K562 (cell line): ENCODE data around the gene C6orf89. TPM values are rescaled to one million over a fixed set of nuclear protein-coding genes. Genes with fewer than 3 reads are reported as not detected.
A peak's percentile ranks its signal among the peaks of the same experiment; 100 is the strongest.

Experiments
- BRF1 ChIP-seq: IDR thresholded peaks from 3 replicates; pipeline ENCODE4 v1.6.1; 2011; ENCODE audit warnings: borderline replicate concordance, mild to moderate bottlenecking; ENCODE audit not compliant: insufficient read length; ENCODE audit errors: extremely low read depth
- CBX2 ChIP-seq: fragments of 200-600 bp; sonication (generic); IDR thresholded peaks from one replicate; pipeline ENCODE4 v1.6.1; 2012; ENCODE audit warnings: mild to moderate bottlenecking, low read length, inconsistent platforms; ENCODE audit not compliant: insufficient read depth, poor library complexity, severe bottlenecking
- FOXJ2 ChIP-seq: fragments of 200-800 bp; sonication (Bioruptor generic); IDR thresholded peaks from 2 replicates; pipeline ENCODE4 v1.6.1; 2016; ENCODE audit warnings: missing genetic modification characterization, missing compliant biosample characterization
- GATA2 ChIP-seq: sonication (generic); formaldehyde crosslinking; IDR thresholded peaks from 2 replicates; pipeline ENCODE4 v1.4.0; 2020; ENCODE audit warnings: mild to moderate bottlenecking, missing genetic modification reagents
- HDAC3 ChIP-seq: fragments of 450-650 bp; IDR thresholded peaks from 2 replicates; pipeline ENCODE4 v1.6.1; 2018; ENCODE audit warnings: borderline replicate concordance, mild to moderate bottlenecking, moderate library complexity; ENCODE audit not compliant: partially characterized antibody
- NCOA2 ChIP-seq, 2 experiments: fragments of 450-650 bp; IDR thresholded peaks; 2 replicates each; pipeline ENCODE4 v1.6.1; 2018; ENCODE audit warnings: mild to moderate bottlenecking in 2 of 2, moderate library complexity in 1 of 2; ENCODE audit not compliant: partially characterized antibody in 2 of 2
- NFATC3 ChIP-seq: fragments of 450-650 bp; IDR thresholded peaks from 2 replicates; pipeline ENCODE4 v1.6.1; 2017; ENCODE audit warnings: mild to moderate bottlenecking
- STAT5B ChIP-seq: fragments of 250-450 bp; sonication (Bioruptor Pico); IDR thresholded peaks from 2 replicates; pipeline ENCODE4 v1.8.0; 2021; ENCODE audit warnings: mild to moderate bottlenecking, inconsistent platforms
- TAL1 ChIP-seq: fragments of 450-650 bp; IDR thresholded peaks from 2 replicates; pipeline ENCODE4 v1.6.1; 2016; ENCODE audit warnings: mild to moderate bottlenecking
- TCF7L2 ChIP-seq: fragments of 150-350 bp; IDR thresholded peaks from 2 replicates; pipeline ENCODE4 v1.6.1; 2016; ENCODE audit warnings: low read depth, mild to moderate bottlenecking, low read length, moderate library complexity
- ZFPM2 ChIP-seq: fragments of 250-450 bp; sonication (Bioruptor Pico); IDR thresholded peaks from 2 replicates; pipeline ENCODE4 v1.5.1; 2022; ENCODE audit warnings: mild to moderate bottlenecking
- polyA plus RNA-seq, 8 experiments: library from polyadenylated mRNA; depleted of rRNA in 4 of 8; stranded (reverse) in 5 of 8; unstranded in 3 of 8; fragments of >200 nt; fragmentation: Nextera tagmentation in 2 of 8; fragmentation: Illumina TruSeq in 1 of 8; extraction: Ambion mirVana in 2 of 8; extraction: Trizol in 1 of 8; gene quantifications; 2 replicates each; pipeline versions ENCODE4 v1.2.1 to v1.2.3, GENCODE V29; 2011 to 2014; ENCODE audit warnings: inconsistent platforms in 1 of 8, missing spikeins in 1 of 8
- total RNA-seq, 7 experiments: library from RNA; depleted of rRNA in 6 of 7; stranded (reverse); fragments of >200 nt in 6 of 7; fragmentation: Illumina TruSeq in 2 of 7; extraction: Trizol in 2 of 7; gene quantifications; 2 replicates each; pipeline versions ENCODE4 v1.2.1 to v1.2.3, GENCODE V29; 2011 to 2021; ENCODE audit warnings: low replicate concordance in 1 of 7
- TF ChIP-seq, protein P1 (sequence below): fragments of 250-450 bp; sonication (Bioruptor Pico); IDR thresholded peaks from 2 replicates; pipeline ENCODE4 v1.8.0; 2021; ENCODE audit warnings: mild to moderate bottlenecking, moderate library complexity
- TF ChIP-seq, protein P2 (sequence below): sonication (generic); formaldehyde crosslinking; IDR thresholded peaks from 2 replicates; pipeline ENCODE4 v1.8.0; 2022; ENCODE audit warnings: missing genetic modification reagents, mild to moderate bottlenecking, borderline replicate concordance
- TF ChIP-seq, protein P3 (sequence below), 2 experiments: fragments of 450-650 bp; IDR thresholded peaks; 2 replicates each; pipeline ENCODE4 v1.6.1; 2016; ENCODE audit warnings: mild to moderate bottlenecking in 2 of 2, borderline replicate concordance in 1 of 2, low read depth in 1 of 2, moderate library complexity in 1 of 2

Gene C6orf89
- total and polyA plus RNA-seq, 9 of the 15 experiments (the other 6 are each of a cell fraction or from before 2014, with no cell fraction given): 35.2 to 111 (median 58.5) TPM

DNA sequence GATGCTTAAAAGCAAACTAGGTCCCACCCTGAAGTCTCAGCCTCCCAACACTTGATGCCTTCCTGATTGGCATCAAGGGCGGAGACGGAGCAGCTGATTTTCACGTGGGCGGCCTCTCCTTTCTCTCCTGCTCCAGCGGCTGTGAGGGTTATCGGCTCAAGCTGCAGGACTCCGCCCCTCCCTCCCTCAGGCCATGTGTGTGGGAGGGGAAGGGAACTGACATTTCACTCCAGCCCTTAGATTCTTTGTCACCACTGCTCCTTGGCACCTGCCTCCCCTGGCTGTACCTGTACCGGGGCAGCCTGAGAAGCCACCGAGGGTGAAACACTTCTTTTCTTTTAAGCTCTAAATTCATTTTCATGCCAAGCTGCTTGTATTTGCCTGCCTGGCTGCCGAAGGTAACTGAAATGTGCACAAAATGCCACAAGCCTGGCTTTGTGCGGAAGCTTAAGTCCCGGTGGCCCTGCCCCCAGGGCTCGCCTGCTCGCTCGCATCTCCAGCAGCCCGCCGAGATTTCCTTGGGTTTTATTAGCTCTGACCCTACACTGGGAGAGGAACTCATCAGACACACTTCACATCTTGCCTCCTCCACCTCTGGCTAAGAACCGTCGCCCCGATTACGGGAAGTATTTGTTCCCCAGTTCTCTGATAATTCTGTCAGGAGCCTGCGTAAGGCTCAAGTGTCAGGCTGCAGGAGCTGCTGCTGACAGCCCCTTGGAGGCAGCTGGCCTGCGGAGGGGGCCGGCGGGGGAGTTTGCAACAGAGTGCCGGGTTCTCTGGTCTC is 36.9 kb upstream of the C6orf89 start (continued):
- TF ChIP-seq, protein P1, sequence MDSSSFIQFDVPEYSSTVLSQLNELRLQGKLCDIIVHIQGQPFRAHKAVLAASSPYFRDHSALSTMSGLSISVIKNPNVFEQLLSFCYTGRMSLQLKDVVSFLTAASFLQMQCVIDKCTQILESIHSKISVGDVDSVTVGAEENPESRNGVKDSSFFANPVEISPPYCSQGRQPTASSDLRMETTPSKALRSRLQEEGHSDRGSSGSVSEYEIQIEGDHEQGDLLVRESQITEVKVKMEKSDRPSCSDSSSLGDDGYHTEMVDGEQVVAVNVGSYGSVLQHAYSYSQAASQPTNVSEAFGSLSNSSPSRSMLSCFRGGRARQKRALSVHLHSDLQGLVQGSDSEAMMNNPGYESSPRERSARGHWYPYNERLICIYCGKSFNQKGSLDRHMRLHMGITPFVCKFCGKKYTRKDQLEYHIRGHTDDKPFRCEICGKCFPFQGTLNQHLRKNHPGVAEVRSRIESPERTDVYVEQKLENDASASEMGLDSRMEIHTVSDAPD (CRISPR knock-in tag): no peak
- TF ChIP-seq, protein P2, sequence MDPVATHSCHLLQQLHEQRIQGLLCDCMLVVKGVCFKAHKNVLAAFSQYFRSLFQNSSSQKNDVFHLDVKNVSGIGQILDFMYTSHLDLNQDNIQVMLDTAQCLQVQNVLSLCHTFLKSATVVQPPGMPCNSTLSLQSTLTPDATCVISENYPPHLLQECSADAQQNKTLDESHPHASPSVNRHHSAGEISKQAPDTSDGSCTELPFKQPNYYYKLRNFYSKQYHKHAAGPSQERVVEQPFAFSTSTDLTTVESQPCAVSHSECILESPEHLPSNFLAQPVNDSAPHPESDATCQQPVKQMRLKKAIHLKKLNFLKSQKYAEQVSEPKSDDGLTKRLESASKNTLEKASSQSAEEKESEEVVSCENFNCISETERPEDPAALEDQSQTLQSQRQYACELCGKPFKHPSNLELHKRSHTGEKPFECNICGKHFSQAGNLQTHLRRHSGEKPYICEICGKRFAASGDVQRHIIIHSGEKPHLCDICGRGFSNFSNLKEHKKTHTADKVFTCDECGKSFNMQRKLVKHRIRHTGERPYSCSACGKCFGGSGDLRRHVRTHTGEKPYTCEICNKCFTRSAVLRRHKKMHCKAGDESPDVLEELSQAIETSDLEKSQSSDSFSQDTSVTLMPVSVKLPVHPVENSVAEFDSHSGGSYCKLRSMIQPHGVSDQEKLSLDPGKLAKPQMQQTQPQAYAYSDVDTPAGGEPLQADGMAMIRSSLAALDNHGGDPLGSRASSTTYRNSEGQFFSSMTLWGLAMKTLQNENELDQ (CRISPR knock-in tag): no peak
- no peak for TF ChIP-seq STAT5B (CRISPR knock-in tag)
- TF ChIP-seq BRF1: no peak
- TF ChIP-seq TAL1: peak; percentile 61
- TF ChIP-seq ZFPM2 (CRISPR knock-in tag): no peak
- TF ChIP-seq TCF7L2: no peak
- TF ChIP-seq GATA2 (CRISPR knock-in tag): peak; percentile 88
- no peak for TF ChIP-seq NFATC3
- TF ChIP-seq, protein P3, sequence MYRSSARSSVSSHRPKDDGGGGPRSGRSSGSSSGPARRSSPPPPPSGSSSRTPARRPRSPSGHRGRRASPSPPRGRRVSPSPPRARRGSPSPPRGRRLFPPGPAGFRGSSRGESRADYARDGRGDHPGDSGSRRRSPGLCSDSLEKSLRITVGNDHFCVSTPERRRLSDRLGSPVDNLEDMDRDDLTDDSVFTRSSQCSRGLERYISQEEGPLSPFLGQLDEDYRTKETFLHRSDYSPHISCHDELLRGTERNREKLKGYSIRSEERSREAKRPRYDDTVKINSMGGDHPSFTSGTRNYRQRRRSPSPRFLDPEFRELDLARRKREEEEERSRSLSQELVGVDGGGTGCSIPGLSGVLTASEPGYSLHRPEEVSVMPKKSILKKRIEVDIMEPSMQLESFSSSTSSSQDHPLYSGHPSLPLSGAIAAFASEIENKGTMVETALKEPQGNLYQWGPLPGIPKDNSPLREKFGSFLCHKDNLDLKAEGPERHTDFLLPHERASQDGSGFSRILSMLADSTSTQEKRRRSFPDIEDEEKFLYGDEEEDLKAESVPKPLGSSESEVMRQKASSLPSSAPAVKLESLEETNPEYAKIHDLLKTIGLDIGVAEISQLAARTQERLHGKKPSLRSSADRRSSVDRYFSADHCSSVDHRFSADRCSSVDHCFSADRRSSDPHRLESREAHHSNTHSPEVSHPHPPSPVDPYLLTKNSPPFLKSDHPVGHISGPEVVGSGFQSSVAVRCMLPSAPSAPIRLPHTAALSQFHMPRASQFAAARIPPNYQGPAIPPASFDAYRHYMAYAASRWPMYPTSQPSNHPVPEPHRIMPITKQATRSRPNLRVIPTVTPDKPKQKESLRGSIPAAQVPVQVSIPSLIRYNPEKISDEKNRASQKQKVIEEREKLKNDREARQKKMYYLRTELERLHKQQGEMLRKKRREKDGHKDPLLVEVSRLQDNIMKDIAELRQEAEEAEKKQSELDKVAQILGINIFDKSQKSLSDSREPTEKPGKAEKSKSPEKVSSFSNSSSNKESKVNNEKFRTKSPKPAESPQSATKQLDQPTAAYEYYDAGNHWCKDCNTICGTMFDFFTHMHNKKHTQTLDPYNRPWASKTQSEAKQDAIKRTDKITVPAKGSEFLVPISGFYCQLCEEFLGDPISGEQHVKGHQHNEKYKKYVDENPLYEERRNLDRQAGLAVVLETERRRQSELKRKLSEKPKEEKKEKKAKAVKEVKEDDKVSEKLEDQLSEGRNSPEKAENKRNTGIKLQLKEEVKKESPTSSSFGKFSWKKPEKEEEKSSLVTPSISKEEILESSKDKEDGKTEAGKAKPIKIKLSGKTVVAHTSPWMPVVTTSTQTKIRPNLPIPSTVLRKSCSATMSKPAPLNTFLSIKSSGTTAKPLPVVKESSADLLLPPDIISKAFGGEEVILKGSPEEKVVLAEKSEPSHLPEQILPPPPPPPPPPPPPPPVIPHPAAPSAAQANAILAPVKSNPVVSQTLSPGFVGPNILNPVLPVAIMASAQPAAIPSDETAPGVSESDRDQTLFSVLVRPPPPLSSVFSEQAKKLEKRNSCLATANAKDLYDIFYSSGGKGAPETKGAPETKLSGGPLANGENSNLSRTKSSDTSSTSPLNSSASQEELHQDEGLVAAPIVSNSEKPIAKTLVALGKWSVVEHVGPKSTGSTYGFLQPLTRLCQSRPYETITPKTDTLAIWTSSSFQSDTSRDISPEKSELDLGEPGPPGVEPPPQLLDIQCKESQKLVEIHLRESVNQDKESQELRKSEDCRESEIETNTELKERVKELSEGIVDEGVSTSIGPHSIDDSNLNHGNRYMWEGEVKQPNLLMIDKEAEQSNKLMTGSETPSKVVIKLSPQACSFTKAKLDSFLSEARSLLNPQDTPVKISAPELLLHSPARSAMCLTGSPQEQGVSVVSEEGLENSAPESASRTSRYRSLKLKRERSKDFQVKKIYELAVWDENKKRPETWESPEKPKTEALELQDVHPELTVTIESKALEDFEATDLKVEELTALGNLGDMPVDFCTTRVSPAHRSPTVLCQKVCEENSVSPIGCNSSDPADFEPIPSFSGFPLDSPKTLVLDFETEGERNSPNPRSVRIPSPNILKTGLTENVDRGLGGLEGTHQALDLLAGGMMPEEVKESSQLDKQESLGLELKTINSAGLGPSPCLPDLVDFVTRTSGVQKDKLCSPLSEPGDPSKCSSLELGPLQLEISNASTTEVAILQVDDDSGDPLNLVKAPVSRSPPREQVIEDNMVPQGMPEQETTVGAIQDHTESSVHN (IDR thresholded peaks at IDR 0.05; ENCODE audit: borderline replicate concordance in 1 of 2, low read depth in 1 of 2): peak in 1 of 2 experiments; percentile 89; a peak in 2 of 4 replicates
- TF ChIP-seq FOXJ2 (tag): no peak
- TF ChIP-seq CBX2: no peak
- TF ChIP-seq NCOA2 (IDR thresholded peaks at IDR 0.05; ENCODE audit: partially characterized antibody in 2 of 2): no peak
- no peak for TF ChIP-seq HDAC3
